Activated B cell treated with CpG ODN at 0.5 μM for 24 hours (primary cell): ENCODE results near the gene IP6K1. TPM values are rescaled to one million over a fixed set of nuclear protein-coding genes. Genes with fewer than 3 reads are reported as not detected.

Experiments
- ATAC-seq: fragments of 200-7000 bp; cut with Tn5 transposase; one replicate; pipeline ENCODE4 v1.10.0; 2021; ENCODE audit warnings: low read depth, mild to moderate bottlenecking, moderate library complexity
- CTCF ChIA-PET: fragments of 350-600 bp; sonication (Branson Sonifier 250); formaldehyde crosslinking; loops from one replicate; lab custom pipeline; 2021; ENCODE audit warnings: antibody characterized with exemption; lab: Charles Lee
- POLR2A ChIA-PET: fragments of 350-600 bp; sonication (Branson Sonifier 250); formaldehyde crosslinking; loops from one replicate; lab custom pipeline; 2021; ENCODE audit warnings: antibody characterized with exemption; lab: Charles Lee
- DNase-seq: peaks from one replicate; pipeline ENCODE4 v3.0.0; 2022
- H3K27ac Mint-ChIP-seq: one replicate; pipeline ENCODE4 v1.8.0; 2020; ENCODE audit warnings: mixed read lengths
- H3K27me3 Mint-ChIP-seq: one replicate; pipeline ENCODE4 v1.8.0; 2021; ENCODE audit warnings: mixed read lengths
- H3K36me3 Mint-ChIP-seq: one replicate; pipeline ENCODE4 v1.8.0; 2021; ENCODE audit warnings: low read depth, mixed read lengths
- H3K4me1 Mint-ChIP-seq: one replicate; pipeline ENCODE4 v1.8.0; 2021; ENCODE audit warnings: mixed read lengths
- H3K4me3 Mint-ChIP-seq: one replicate; pipeline ENCODE4 v1.8.0; 2020; ENCODE audit warnings: mild to moderate bottlenecking, mixed read lengths
- H3K9me3 Mint-ChIP-seq: one replicate; pipeline ENCODE4 v1.8.0; 2020; ENCODE audit warnings: mixed read lengths
- CTCF ChIP-seq: fragments of 200-600 bp; IDR thresholded peaks from one replicate; pipeline ENCODE4 v1.8.0; 2022; ENCODE audit warnings: antibody characterized with exemption, mild to moderate bottlenecking
- intact Hi-C: fragments of 100-400 bp; cut with micrococcal nuclease; formaldehyde crosslinking; loops from one replicate; pipeline ENCODE4 v1.15.1; 2024
- total RNA-seq: library from RNA; stranded (reverse); gene quantifications from 2 replicates; pipeline ENCODE4 v1.2.3, GENCODE V29; 2022

Gene IP6K1
- total RNA-seq, 1 donor from 2014 or later, result 47.6 TPM

- intact Hi-C loops, result no loop called here
- CTCF ChIA-PET, result no interaction called here
- no peak for TF ChIP-seq CTCF
- peaks cover 41% of the 10 kb centered on the region for H3K36me3 Mint-ChIP-seq
- POLR2A ChIA-PET, result no interaction called here
- no peaks in the 10 kb centered on the region for H3K9me3 Mint-ChIP-seq
- DNase-seq, result no peak
- no peak overlapping the region for H3K4me3 Mint-ChIP-seq
- no peak overlapping the region for H3K27ac Mint-ChIP-seq
- H3K4me1 Mint-ChIP-seq, result peaks cover 18% of the 10 kb centered on the region
- H3K27me3 Mint-ChIP-seq, result no peaks in the 10 kb centered on the region
- ATAC-seq, result no peak
Measured at GRCh38 chr3:49775538-49775937, 10.8 kb downstream of the IP6K1 start.

GRCh38 chr3:49772703-49773102, 13.6 kb downstream of the IP6K1 start:
- Mint-ChIP-seq H3K4me1 (peaks cover 9% of the 10 kb centered on the region), H3K4me3 (no peak overlapping the region), H3K27me3 (no peaks in the 10 kb centered on the region), H3K9me3 (no peaks in the 10 kb centered on the region), H3K36me3 (peaks cover 38% of the 10 kb centered on the region), H3K27ac (no peak overlapping the region)
- DNase-seq, result no peak
- no peak for ATAC-seq
- ChIA-PET POLR2A (no interaction called here), CTCF (no interaction called here)
- TF ChIP-seq CTCF, result no peak
- intact Hi-C loops, result no loop called here

GRCh38 chr3:49771340-49771938, 14.9 kb downstream of the IP6K1 start:
- H3K9me3 Mint-ChIP-seq, result no peaks in the 10 kb centered on the region
- ATAC-seq, result no peak
- H3K27me3 Mint-ChIP-seq, result no peaks in the 10 kb centered on the region
- no peak overlapping the region for H3K27ac Mint-ChIP-seq
- TF ChIP-seq CTCF, result no peak
- no peak for DNase-seq
- POLR2A ChIA-PET, result no interaction called here
- intact Hi-C loops, result no loop called here
- CTCF ChIA-PET, result interaction anchor here (1.2 kb wide), 1 partner anchor 68 kb away, joined by 3 read pairs; no protein-coding TSS in a partner anchor
- H3K4me3 Mint-ChIP-seq, result no peak overlapping the region
- H3K36me3 Mint-ChIP-seq, result peaks cover 28% of the 10 kb centered on the region
- H3K4me1 Mint-ChIP-seq, result peaks cover 10% of the 10 kb centered on the region

- ATAC-seq (no peak), DNase-seq (no peak)
- peaks cover 9% of the 10 kb centered on the region for H3K4me1 Mint-ChIP-seq
- intact Hi-C loops, result no loop called here
- H3K4me3 Mint-ChIP-seq, result no peak overlapping the region
- POLR2A ChIA-PET, result no interaction called here
- H3K27me3 Mint-ChIP-seq, result no peaks in the 10 kb centered on the region
- no peaks in the 10 kb centered on the region for H3K9me3 Mint-ChIP-seq
- no peak for TF ChIP-seq CTCF
- H3K27ac Mint-ChIP-seq, result no peak overlapping the region
- CTCF ChIA-PET, result no interaction called here
- H3K36me3 Mint-ChIP-seq, result peaks cover 25% of the 10 kb centered on the region
Measured at GRCh38 chr3:49769926-49770325, 16.4 kb downstream of the IP6K1 start.

- ATAC-seq, result no peak
- H3K4me1 Mint-ChIP-seq, result peaks cover 12% of the 10 kb centered on the region
- peaks cover 26% of the 10 kb centered on the region for H3K36me3 Mint-ChIP-seq
- ChIA-PET POLR2A (interaction anchor here (0.5 kb wide), 1 partner anchor 11 kb away, joined by 3 read pairs; no protein-coding TSS in a partner anchor), CTCF (no interaction called here)
- no peaks in the 10 kb centered on the region for H3K9me3 Mint-ChIP-seq
- H3K27ac Mint-ChIP-seq, result no peak overlapping the region
- no peak overlapping the region for H3K4me3 Mint-ChIP-seq
- H3K27me3 Mint-ChIP-seq, result no peaks in the 10 kb centered on the region
- DNase-seq, result no peak
- intact Hi-C loops, result no loop called here
- no peak for TF ChIP-seq CTCF
Measured at GRCh38 chr3:49769286-49769915, 16.9 kb downstream of the IP6K1 start.
